ENCODE measurements around the gene FAM13A. TPM values are rescaled to one million over a fixed set of nuclear protein-coding genes. Genes with fewer than 3 reads are reported as not detected.

Gene FAM13A
- polyA plus RNA-seq, 1 of the 3 experiments (the other 2 are of a cell fraction): 0.67 TPM

DNA sequence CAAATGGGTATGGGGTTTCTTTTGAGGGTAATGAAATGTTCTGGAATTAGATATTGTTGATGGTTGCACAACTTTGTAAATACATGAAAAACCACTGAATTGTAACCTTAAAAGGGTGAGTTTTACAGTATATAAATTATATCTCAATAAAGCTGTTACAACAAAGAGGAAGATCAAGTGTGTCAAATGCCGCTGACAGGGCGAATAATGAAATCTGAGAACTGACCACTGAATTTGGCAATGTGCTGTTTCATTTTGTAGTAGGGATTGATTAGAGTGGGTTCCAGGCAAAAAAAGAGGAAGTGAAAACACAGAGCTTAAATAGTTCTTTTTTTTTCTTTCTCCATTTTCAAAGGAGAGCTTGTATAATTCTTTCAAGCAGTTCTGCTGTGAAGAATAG is 198.2 kb downstream of the FAM13A start:
- ChIA-PET POLR2A (no interaction called here), CTCF (interaction anchor here (0.8 to 1.8 kb wide), 2 partner anchors 31 to 40 kb away, joined by 3 to 6 read pairs; no protein-coding TSS in a partner anchor)
- Histone ChIP-seq H3K79me2 (ENCODE audit: insufficient read depth) (no peaks in the 10 kb centered on the region), H3K36me3 (replicated peaks in 1 of 2; ENCODE audit: control insufficient read depth in 1 of 2, insufficient read depth in 2 of 2, low read length in 1 of 2) (no peaks in the 10 kb centered on the region), H3K9me3 (no peaks in the 10 kb centered on the region), H2AFZ (ENCODE audit: low read depth) (no peak overlapping the region), H3K4me1 (ENCODE audit: control insufficient read depth in 1 of 2, insufficient read depth in 2 of 2, low read depth in 1 of 2, low read length in 1 of 2) (no peaks in the 10 kb centered on the region), H3K9ac (no peak overlapping the region), H3F3A (replicated peaks; ENCODE audit: insufficient read depth) (no peaks in the 10 kb centered on the region), H3K9me2 (no peaks in the 10 kb centered on the region), H3K27me3 (ENCODE audit: insufficient read depth) (no peaks in the 10 kb centered on the region), H3K27ac (ENCODE audit: low read depth in 2 of 2, low read length in 1 of 2) (no peak overlapping the region), H3K4me2 (no peak overlapping the region), H3K4me3 (ENCODE audit: low read depth in 2 of 2, low read length in 1 of 2) (no peak overlapping the region), H4K20me1 (ENCODE audit: insufficient read depth) (no peaks in the 10 kb centered on the region)
- no peak for DNase-seq
- no peak for TF ChIP-seq RFX5 (IDR thresholded peaks at IDR 0.05; ENCODE audit: low read length)
- 94% methylated on average over 2 of the region's 2 CpGs for WGBS (ENCODE audit: low lambda C conversion rate)

GRCh38 chr4:88857588-88857987 is 199.4 kb downstream of the FAM13A start:
- no peaks in the 10 kb centered on the region for H3K27me3 ChIP-seq (ENCODE audit: insufficient read depth)
- no peaks in the 10 kb centered on the region for H3F3A ChIP-seq (replicated peaks; ENCODE audit: insufficient read depth)
- no peaks in the 10 kb centered on the region for H4K20me1 ChIP-seq (ENCODE audit: insufficient read depth)
- no peaks in the 10 kb centered on the region for H3K9me3 ChIP-seq
- no peak overlapping the region for H3K27ac ChIP-seq (ENCODE audit: low read depth in 2 of 2, low read length in 1 of 2)
- no peak overlapping the region for H2AFZ ChIP-seq (ENCODE audit: low read depth)
- no peaks in the 10 kb centered on the region for H3K9me2 ChIP-seq
- no peaks in the 10 kb centered on the region for H3K36me3 ChIP-seq (replicated peaks in 1 of 2; ENCODE audit: control insufficient read depth in 1 of 2, insufficient read depth in 2 of 2, low read length in 1 of 2)
- no peak for TF ChIP-seq MXI1 (IDR thresholded peaks at IDR 0.05; ENCODE audit: low read depth, low read length)
- no peak for TF ChIP-seq FOXM1 (IDR thresholded peaks at IDR 0.05; ENCODE audit: low read depth)
- no peak for TF ChIP-seq TCF12 (IDR thresholded peaks at IDR 0.05)
- no peak for TF ChIP-seq USF2 (IDR thresholded peaks at IDR 0.05; ENCODE audit: borderline replicate concordance, low read depth, low read length)
- no peak for TF ChIP-seq TEAD4 (IDR thresholded peaks at IDR 0.05; ENCODE audit: borderline replicate concordance, insufficient read depth)
- TF ChIP-seq SMC3 (IDR thresholded peaks at IDR 0.05; ENCODE audit: low read depth, low read length): no peak
- TF ChIP-seq GATA2 (CRISPR knock-in tag; IDR thresholded peaks at IDR 0.05): no peak
- no peak for TF ChIP-seq FOSL2 (IDR thresholded peaks at IDR 0.05; ENCODE audit: borderline replicate concordance, low read depth)
- TF ChIP-seq PBX3 (IDR thresholded peaks at IDR 0.05): no peak
- TF ChIP-seq EP300 (IDR thresholded peaks at IDR 0.05; ENCODE audit: borderline replicate concordance in 1 of 2, low read depth in 1 of 2, low read length in 1 of 2): no peak
- TF ChIP-seq, protein P1, sequence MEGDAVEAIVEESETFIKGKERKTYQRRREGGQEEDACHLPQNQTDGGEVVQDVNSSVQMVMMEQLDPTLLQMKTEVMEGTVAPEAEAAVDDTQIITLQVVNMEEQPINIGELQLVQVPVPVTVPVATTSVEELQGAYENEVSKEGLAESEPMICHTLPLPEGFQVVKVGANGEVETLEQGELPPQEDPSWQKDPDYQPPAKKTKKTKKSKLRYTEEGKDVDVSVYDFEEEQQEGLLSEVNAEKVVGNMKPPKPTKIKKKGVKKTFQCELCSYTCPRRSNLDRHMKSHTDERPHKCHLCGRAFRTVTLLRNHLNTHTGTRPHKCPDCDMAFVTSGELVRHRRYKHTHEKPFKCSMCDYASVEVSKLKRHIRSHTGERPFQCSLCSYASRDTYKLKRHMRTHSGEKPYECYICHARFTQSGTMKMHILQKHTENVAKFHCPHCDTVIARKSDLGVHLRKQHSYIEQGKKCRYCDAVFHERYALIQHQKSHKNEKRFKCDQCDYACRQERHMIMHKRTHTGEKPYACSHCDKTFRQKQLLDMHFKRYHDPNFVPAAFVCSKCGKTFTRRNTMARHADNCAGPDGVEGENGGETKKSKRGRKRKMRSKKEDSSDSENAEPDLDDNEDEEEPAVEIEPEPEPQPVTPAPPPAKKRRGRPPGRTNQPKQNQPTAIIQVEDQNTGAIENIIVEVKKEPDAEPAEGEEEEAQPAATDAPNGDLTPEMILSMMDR (IDR thresholded peaks at IDR 0.05): no peak
- TF ChIP-seq REST (IDR thresholded peaks at IDR 0.05; ENCODE audit: low read depth, low read length): no peak
- no peak overlapping the region for H3K4me2 ChIP-seq
- no peaks in the 10 kb centered on the region for H3K4me1 ChIP-seq (ENCODE audit: control insufficient read depth in 1 of 2, insufficient read depth in 2 of 2, low read depth in 1 of 2, low read length in 1 of 2)
- no peak overlapping the region for H3K4me3 ChIP-seq (ENCODE audit: low read depth in 2 of 2, low read length in 1 of 2)
- ChIA-PET CTCF (interaction anchor here (1.2 kb wide), 1 partner anchor 10 kb away, joined by 4 read pairs; no protein-coding TSS in a partner anchor), POLR2A (no interaction called here)
- no peaks in the 10 kb centered on the region for H3K79me2 ChIP-seq (ENCODE audit: insufficient read depth)
- no peak overlapping the region for H3K9ac ChIP-seq
- DNase-seq: no peak
